GM21723 (cell line): ENCODE data around the gene ADRA2B.

Source experiments
- ATAC-seq: cut with Tn5 transposase; IDR thresholded peaks from one replicate; pipeline ENCODE4 v1.9.1; 2021; ENCODE audit warnings: mild to moderate bottlenecking, moderate library complexity; ENCODE audit not compliant: unreplicated experiment

The ADRA2B gene

DNA sequence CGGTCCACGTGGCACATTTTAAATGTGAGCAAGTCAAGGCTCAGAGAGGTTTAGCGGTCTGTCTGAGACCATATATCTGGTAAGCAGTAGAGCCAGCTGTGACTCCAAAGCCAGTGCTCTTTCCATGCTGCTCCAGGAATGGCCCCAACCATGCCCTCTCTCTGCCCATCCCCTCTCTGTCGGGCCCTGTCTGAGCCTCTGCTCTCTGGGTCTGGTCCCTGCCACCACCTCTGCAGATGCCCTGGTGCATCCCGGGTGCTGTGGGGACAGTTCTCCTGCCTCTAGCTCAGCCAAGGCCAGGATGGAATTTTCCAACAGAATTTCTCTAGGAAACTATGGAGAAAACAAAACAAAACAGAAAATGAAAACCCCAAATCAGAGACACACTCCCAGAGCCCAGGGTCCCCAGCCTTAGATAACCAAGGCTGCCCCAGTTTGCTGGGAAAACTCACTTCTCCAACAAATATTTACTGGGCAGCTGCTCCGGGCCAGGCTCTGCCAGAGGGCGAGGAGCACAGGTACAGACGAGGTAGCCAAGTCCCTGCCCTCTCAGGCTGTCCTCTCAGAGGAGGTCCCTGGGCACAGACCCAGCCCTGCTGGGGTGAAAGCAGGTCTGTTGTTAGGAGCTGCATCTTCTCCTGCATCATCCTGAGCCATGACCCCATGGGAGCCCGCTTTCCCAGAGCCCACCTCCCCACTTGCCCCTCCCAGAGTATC is 9.2 kb downstream of the ADRA2B start:
- ATAC-seq: no peak

GRCh38 chr2:96105994-96106715 is 10.2 kb downstream of the ADRA2B start:
- ATAC-seq: no peak

- ATAC-seq: no peak
These were observed 11.0 kb downstream of the ADRA2B start for GRCh38 chr2:96105152-96105915.

DNA sequence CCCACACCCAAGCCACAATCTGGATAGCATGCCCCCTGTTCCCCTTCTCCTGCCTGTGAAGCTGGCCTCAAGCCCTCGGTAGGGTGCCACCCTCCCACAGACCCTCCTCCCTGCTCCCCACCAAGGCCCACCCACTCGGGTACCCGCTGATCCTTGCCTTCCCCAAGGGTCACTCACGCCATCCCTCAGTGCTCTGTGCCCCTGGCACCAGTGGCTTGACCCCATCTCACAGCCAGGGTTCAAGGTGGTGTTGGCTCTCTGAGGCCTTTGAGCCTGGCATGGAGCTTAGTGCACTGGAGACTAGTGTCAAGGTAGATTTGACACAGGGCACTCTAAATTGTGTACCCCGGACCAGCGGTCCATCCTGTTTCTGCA is 11.9 kb downstream of the ADRA2B start:
- ATAC-seq: no peak

DNA sequence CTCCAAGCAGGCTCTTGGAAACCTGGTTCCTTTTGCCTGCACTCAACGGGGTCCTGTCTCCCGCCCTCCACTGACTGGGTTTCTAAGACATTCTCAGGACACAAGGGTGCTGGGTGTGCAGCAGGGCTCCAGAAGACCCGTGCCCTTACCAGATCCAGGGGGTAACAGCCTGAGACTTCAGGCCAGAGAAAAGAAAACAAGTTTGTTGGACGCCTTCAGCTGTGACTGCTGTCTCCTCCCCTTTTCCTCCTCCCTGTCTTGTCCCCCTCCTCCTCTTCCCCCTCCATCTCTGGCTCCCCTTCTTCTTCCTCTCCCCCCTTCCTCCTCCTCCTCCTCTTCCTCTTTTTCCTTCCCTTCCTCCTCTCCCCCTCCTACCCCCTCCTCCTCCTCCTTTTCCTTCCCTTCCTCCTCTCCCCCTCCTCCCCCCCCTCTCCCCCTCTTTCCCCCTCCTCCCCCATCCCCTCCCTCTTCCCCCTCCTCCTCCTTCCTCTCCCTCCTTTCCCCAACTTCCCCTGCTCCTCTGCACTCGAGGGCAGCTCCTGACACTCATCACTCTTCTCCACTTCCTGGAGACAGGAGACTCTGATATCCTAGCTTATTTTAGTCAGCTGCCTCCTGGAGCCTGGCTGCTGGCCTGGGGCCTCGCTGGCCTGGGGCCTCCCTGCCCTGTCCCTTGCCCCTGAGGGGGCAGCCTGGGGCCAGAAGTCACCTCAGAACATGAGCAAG is 12.4 kb downstream of the ADRA2B start:
- no peak for ATAC-seq

DNA sequence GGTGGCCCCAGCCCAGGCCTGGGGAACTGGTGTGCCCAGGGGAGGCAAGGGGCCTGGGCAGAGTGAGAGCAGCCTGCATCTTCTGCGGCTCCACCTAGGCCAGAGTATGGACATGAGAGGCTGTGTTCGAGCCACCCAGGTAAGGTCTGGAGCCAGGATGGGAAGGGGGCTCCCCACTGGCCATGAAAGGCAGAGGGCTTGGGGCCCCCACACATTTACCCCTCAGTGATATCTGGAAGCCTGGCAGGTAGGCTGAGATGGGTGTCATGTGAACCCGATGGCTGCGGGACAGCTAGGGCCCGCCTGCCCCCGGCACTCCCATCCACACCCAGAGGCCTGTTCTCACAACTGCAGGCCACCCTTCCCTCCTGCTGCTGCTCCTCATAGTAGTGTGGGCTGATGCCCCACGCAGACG is 13.2 kb downstream of the ADRA2B start:
- ATAC-seq: no peak

GRCh38 chr2:96102596-96103186 is 13.7 kb downstream of the ADRA2B start:
- no peak for ATAC-seq

DNA sequence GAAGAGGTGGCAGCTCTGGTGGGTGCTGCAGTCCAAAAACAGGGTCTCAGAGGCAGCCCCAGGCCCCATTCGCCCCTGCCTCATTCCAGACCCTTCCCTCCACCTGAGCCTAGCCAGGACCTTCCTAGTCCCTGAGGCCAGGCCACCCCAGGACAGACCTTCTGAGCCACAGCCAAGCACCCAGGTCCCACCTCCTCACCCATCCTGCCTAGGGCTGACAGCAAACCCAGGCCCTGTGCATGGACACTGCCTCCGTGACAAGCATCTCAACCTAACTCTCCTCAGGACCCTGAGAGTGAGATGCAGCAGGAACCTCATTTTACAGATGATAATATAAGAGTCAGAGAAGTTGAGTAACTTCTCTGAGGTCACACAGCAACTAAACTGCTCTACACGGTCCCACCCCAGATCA is 15.5 kb downstream of the ADRA2B start:
- no peak for ATAC-seq

GRCh38 chr2:96099861-96100798 is 16.2 kb downstream of the ADRA2B start:
- no peak for ATAC-seq

DNA sequence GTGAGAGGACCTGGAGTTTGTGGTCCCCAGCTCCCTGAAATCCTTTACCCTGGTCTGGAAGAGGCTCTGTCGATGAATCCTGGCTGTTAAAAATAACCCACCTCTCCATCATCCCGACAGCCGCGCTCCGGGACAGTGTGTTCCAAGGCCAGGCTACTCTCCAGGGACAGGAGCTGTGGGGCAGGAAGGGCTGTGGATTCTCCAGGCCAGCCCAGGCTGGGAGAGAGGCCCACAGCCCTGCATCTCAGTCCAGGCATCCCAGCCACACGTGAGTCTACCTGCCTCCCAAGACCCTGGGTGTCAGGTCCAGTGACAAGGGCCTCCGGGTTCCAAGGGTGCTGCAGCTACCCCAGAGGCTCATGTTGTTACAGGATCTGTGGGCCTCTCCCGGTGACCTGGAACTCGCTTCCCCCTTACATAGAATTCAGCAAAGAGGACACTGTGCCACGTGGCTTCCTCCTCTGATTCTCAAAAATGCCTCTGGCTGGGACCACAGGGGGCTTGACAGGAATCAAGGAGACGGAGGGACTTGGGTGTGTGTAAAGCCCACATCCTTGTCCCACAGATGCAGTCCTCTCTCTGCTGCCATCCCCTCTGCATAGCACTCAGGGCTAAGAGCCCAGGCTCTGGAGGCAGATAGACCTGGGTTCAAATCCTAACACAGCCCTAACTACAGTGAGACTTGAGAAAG is 17.3 kb downstream of the ADRA2B start:
- no peak for ATAC-seq

DNA sequence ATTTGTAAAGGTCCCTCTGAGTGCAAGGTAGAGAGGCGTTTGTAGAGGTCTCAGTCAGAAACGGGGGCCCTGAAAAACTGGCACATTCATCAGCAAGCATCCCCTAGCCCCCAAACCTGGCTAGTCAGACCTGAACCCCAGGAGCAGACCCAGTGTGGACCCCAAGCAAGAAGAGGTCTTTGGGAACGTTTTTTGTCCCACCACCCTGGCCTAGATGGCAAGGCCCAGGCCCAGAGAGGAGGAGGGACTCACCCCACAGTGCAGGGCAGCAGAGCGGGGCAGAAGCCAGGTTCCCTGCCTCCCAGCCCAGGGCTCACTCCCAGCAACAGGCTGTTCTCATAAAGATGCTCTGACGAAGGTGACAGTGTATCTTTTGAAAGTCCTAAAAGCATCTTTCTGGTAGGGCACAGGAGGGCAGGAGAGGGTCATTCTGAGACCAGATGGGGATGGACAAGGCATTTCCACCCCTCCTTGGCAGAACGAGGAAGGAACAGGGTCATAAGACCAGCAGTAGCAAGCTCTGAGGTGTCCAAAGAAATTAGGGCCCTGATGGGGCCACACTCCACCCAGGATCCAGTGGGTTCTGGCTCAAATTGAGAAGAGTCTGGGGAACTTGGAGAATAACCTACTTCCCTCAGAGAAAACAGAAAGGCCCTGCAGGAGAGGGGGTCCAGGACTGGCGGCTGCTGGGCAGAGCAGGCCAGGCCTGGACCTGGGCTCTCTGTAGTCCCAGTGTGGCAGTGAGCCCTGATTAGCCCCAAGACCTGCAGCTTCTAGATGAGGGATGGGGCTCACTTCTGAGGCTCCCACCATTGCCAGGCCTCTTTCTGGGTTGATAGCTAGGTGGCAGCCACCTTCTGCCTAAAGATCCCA is 18.2 kb downstream of the ADRA2B start:
- no peak for ATAC-seq

- no peak for ATAC-seq
These were observed 18.9 kb downstream of the ADRA2B start for GRCh38 chr2:96097441-96097840.

DNA sequence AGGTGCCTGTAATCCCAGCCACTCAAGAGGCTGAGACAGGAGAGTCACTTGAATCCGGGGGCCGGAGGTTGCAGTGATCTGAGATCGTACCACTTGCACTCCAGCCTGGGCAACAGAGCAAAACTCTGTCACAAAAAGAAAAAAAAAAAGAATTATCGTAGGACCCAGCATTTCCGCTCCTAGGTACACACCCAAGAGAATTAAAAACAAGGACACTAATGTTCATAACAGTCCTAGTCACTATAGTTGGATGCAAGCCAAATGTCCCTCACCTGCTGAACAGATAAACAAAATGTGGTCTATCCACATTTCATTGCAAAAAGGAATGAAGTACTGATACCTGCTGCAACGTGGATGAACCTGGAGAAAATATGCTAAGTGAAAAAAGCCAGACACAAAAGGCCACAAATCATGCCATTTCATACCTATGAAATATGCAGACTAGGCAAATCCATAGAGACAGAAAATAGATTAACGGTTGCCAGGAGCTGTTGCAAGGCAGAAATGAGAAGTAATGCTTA is 21.2 kb downstream of the ADRA2B start:
- no peak for ATAC-seq

DNA sequence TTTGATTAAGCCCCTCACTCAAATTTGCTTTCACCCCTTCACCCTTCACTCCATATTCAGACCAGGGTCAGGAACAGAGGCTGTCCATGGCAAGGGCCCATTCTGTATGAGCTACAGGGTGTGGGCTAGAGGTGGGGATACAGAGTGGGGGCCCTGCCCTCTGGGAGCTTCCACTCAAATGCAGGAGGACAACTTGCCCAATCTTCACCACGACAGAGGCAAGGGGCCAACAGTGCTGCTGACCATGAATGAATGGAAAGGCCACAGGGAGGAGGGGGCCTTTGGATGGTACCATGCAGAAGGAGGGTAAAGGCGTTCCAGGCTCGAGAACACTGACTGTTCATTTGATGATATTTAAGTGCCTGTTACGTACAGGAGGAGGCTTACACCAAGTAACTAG is 22.8 kb downstream of the ADRA2B start:
- ATAC-seq: no peak

GRCh38 chr2:96092951-96093350 is 23.4 kb downstream of the ADRA2B start:
- ATAC-seq: no peak

- ATAC-seq: no peak
These were observed 23.8 kb downstream of the ADRA2B start for GRCh38 chr2:96092573-96092877.

DNA sequence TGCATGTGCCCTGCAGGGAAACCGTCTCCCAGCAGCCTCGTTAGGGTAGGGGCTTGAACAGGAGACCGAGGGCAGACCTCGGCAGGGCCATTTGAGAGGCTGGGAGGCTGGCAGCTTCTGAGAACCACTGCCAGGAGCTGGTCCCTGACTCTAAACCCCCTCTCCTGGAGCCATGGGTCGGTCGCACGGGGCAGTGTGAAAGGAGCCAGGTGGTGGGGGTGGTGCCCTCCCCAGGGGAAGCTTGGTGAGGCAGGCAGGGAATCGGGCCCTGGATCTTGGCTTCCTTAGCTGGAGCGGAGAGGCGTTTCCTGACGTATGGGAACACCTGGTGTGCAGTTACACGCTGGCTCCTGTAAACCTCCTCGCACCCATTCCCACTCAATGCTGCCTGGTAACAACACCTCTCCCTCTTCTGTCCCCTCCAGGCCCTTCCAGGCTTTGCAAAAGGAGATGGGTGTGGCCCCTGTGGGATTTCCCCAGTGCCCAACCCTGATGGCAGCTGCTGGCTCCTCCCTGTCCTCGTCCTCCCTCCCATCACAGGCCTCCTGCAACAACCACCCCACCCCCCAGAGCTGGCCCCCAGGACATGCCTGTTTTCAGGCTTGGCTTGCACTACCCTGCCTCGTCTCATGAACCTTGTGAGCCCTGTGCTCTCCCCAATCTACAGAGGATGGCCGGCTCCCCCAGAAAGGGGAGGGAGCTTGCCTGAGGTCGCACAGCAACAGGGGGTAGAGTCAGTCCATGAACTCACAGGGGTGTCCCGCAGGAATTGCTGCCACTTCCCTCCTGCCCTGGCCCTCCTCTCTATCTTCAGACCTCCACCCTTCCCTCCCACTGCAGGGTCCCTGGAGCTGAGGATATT is 24.4 kb downstream of the ADRA2B start:
- ATAC-seq: no peak
